Tongue (tissue), 3 donors: ENCODE measurements around the gene SNRNP27. TPM values are rescaled to one million over a fixed set of nuclear protein-coding genes. Genes with fewer than 3 reads are reported as not detected.
"Not testable (repeated sequence)": the region's sequence is repeated elsewhere in the genome, so short reads cannot be mapped to it uniquely, and the experiment has no call there.

Experiments used
- DNase-seq: peaks from one replicate; pipeline ENCODE4 v3.0.0-alpha.2; 2015
- small RNA-seq: library from RNA; depleted of rRNA; stranded (forward); fragments of <200 nt; gene quantifications from one replicate; pipeline ENCODE3, GENCODE V24; 2014; ENCODE audit warnings: low replicate concordance
- total RNA-seq: library from RNA; depleted of rRNA; stranded (reverse); fragments of >200 nt; gene quantifications from one replicate; pipeline ENCODE4 v1.2.3, GENCODE V29; 2014

SNRNP27 gene
- total RNA-seq, 1 donor from 2014 or later = 59.9 TPM

- DNase-seq = peak; percentile 26
Measured at GRCh38 chr2:69946351-69947324, 52.9 kb downstream of the SNRNP27 start.

- DNase-seq = no peak
Measured at GRCh38 chr2:69947325-69947931, 53.7 kb downstream of the SNRNP27 start.

GRCh38 chr2:69948032-69948962 is 54.5 kb downstream of the SNRNP27 start:
- peak; percentile 5 for DNase-seq

- no peak for DNase-seq
Measured at GRCh38 chr2:69948963-69949645, 55.3 kb downstream of the SNRNP27 start.

GRCh38 chr2:69950241-69950640 is 56.5 kb downstream of the SNRNP27 start:
- DNase-seq = no peak

- DNase-seq = not testable (repeated sequence)
Measured at GRCh38 chr2:69950671-69951070, 56.9 kb downstream of the SNRNP27 start.

- DNase-seq = no peak
Measured at GRCh38 chr2:69952336-69953115, 58.8 kb downstream of the SNRNP27 start.

GRCh38 chr2:69954084-69954483 is 60.3 kb downstream of the SNRNP27 start:
- DNase-seq = no peak

Small RNA genes within 50 kb of the gene (small RNA-seq; reads per million reads assigned to genes)
- not detected for gene RPL23AP92

Other genes starting within 250 kb of the SNRNP27 start
- gene ANXA4, start 151.8 kb upstream of the SNRNP27 start, total RNA-seq = 29.5 TPM
- 14.9 TPM for gene GMCL1, start 64.3 kb upstream of the SNRNP27 start, total RNA-seq
- 21.8 TPM for gene MXD1, start 21.2 kb downstream of the SNRNP27 start, total RNA-seq
- gene ASPRV1, start 67.7 kb downstream of the SNRNP27 start, total RNA-seq = 0.62 TPM
- gene PCBP1, start 193.5 kb downstream of the SNRNP27 start, total RNA-seq = 104 TPM